Skin of body (tissue), 2 donors: Measurements from ENCODE around the gene PTPRN2. TPM values are rescaled to one million over a fixed set of nuclear protein-coding genes. Genes with fewer than 3 reads are reported as not detected.
"Not testable (repeated sequence)": the region's sequence is repeated elsewhere in the genome, so short reads cannot be mapped to it uniquely, and the experiment has no call there.

Experiments used
- DNase-seq: peaks from one replicate; lab custom pipeline; 2025; lab: John Stamatoyannopoulos, UW
- total RNA-seq: library from RNA; depleted of rRNA; stranded (reverse); fragments of >200 nt; gene quantifications from one replicate; pipeline ENCODE4 v1.2.3, GENCODE V29; 2014

Gene PTPRN2
- total RNA-seq, 1 donor from 2014 or later = 0.99 TPM

DNA sequence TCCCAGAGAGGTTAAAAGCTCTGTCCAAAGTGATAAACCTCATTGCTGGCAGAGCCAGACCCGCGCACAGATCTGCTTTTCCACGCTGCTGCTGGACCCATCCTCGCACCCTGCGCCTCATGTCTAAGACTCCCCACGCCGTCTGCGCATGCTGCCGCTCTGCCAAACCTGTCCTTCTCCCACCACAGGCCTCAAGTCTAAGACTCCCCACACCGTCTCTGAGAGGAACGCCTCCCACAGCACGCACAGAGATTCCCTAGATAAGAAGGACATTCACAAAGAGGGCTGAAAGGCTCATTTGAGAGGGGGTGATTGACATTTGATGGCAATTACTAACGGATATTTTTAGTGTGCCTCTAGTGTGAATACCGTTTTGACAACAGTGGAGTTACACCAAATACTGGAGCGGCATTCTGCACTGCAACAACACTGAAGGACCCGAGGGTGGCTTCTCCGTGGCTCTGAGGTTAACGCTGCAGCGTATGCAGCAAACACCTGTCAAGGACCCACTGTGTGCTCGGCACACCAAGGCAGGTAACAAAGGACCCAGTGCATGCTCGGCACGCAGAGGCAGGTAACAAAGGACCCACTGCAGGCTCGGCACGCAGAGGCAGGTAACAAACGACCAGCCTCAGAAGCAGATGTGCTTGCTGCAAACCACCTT, 1019.4 kb downstream of the PTPRN2 start:
- DNase-seq = no peak

DNA sequence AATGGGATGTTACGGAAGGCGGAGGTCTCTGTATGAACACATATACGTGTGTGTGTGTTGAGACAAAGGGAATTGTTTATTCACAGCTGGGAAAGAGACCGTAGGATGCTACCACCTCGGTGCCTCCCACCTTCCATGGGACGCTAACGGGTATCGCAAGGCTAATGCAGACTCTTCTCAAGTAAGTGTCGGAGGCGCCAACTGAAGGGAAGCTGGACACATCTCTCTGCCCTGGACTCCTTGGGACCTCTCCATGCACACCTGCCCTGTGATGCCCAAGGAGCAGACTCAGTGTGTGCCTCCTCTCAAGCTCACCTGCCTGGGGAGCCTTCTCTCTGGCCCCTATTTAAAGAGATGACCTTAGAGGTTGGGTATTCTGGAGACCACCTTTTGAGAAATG, 1020.0 kb downstream of the PTPRN2 start:
- no peak for DNase-seq

- DNase-seq = no peak
Observed at GRCh38 chr7:157566631-157567006, 1021.0 kb downstream of the PTPRN2 start.

DNA sequence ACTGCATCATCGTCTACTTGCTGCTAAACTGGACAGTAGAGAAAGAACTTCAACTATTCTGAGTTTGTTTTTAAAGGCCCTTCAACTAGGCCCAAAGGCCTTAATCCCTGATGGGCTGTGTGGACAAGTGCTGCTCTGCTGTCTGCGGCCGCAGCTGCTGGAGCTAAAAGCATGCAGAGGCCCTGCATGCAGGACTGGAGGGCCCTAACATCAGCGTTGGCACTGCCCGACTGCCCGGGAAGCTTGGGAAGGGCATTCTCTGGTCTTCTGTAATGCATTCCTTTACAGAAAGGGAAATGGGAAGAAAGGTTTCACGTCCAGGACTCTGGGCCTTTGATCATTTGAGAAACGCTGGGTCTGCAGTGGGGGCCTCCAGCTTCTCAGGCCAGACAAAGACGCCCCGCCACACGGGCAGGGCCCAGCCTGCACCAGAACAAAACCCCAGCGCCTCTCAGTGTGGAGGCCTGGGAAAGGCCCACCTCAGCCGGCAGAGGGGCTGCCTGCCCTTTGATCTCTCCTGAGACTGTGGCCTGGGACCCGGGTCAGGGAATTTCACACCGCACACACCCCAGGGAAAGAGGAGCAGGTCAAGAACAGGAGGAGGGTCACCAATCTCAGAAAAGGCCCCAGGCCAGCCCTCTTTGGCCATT, 1021.5 kb downstream of the PTPRN2 start:
- DNase-seq = no peak

- no peak for DNase-seq
Observed at GRCh38 chr7:157565201-157565626, 1022.4 kb downstream of the PTPRN2 start.

GRCh38 chr7:157564517-157565177, 1023.0 kb downstream of the PTPRN2 start:
- DNase-seq = no peak

DNA sequence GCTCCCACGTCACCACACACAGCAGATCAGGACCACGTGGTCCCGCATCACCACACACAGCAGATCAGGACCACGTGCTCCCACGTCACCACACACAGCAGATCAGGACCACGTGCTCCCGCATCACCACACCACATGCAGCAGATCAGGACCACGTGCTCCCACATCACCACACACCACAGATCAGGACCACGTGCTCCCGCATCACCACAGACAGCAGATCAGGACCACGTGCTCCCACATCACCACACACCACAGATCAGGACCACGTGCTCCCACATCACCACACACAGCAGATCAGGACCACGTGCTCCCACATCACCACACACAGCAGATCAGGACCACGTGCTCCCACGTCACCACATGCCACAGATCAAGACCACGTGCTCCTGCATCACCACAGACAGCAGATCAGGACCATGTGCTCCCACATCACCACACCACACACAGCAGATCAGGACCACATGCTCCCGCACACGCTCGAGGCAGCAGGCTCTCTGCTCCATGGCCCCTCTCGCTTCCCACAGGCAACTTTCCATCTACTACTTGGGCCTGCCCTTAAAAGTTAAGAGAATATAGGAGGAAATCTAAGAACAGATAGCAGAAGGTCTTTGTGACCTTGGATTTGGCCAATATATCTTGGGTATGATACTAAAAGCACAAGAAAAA, 1024.0 kb downstream of the PTPRN2 start:
- not testable (repeated sequence) for DNase-seq

- not testable (repeated sequence) for DNase-seq
Observed at GRCh38 chr7:157562522-157563398, 1024.9 kb downstream of the PTPRN2 start.

DNA sequence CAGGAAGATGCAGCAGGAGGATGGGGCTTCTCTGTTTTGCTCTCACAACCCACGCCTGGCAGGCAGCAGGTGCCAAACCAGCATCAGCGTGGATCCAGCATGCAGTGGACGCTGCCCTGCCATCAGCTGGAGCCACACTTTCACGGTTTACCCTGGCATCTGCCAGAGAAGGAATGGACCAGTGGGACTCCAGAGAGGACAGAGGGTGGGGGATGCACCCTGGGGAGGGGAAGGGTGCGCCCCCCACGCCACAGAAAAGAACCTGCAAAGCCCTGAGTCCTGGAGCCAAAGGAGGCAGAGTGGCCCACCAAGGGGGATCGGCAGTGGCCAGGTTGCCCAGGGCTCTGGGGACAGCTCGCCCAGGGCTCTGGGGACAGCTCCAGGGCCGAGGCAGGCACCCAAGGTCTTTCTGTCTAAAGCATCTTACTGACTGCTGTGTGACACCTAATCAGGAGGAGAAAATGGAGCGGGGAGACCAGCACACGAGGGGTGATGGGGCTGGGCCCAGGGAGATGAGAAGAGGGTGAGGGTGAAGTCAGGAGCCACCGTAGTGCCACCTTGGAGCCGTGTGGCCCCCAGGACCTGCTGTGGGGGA, 1025.7 kb downstream of the PTPRN2 start:
- DNase-seq = no peak

DNA sequence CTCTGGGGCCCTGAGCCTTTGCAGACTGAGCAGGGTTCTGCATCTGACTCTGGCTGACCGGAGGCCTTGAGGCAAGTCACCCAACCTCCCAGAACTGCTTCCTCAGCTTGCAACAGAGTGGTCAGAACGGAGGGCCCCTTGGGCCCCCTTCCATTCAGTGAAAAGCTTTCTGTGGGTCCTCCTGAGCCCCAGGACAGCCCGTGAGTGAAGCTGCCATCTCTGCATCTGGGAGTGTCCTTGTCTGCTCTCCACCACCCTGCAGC, 1026.2 kb downstream of the PTPRN2 start:
- DNase-seq = no peak

- DNase-seq = no peak
Observed at GRCh38 chr7:157560710-157561522, 1026.7 kb downstream of the PTPRN2 start.

DNA sequence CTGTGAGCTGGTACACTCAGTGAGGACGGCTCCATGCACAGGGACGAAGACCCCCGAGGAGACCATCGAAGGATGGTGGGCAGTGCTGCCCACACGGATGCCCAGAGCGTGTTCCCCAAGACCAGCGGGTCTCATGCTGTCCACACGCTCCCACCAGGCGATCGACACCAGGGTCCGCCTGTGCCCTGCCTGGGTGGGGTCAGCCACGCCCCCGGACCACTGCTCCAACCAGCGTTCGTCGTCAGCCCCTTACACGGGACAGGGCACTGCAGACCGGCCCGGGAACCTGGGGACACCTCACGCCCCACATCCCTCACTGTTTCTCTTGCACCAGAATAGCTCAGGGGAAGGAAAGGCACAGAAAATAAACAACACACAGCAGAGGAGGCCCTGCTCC, 1027.4 kb downstream of the PTPRN2 start:
- no peak for DNase-seq

GRCh38 chr7:157559596-157560257, 1027.9 kb downstream of the PTPRN2 start:
- DNase-seq = no peak

- no peak for DNase-seq
Observed at GRCh38 chr7:157558875-157559595, 1028.6 kb downstream of the PTPRN2 start.

DNA sequence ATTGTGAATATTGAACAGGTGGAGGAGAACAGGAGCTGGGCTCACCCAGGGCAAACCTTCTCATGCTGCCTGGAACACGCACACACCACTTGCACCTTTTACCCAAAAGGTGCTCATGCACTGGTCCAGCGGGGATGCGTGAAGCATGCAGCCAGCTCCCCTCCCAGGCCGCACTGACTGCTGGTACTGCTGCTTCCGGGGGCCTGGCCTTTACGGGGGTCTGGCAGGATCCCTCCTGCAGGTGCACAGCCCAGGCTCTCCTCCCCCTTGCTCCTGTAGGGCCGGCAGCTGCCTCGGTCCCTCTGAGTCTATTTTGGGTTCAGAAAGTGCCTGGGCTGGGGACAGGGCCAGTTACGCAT, 1029.1 kb downstream of the PTPRN2 start:
- no peak for DNase-seq

GRCh38 chr7:157558061-157558460, 1029.6 kb downstream of the PTPRN2 start:
- no peak for DNase-seq

- DNase-seq = no peak
Observed at GRCh38 chr7:157557263-157557662, 1030.4 kb downstream of the PTPRN2 start.

DNA sequence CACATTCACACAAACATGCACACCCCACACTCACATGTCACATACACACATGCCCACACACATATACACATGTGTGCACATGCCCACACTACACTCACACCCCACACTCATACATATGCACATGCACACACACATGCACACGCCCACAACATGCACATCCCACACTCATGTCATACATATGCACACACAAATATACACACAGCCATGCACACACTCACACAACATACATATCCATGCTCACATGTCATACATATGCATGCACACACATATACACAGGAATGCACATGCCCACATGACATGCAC, 1031.0 kb downstream of the PTPRN2 start:
- no peak for DNase-seq

DNA sequence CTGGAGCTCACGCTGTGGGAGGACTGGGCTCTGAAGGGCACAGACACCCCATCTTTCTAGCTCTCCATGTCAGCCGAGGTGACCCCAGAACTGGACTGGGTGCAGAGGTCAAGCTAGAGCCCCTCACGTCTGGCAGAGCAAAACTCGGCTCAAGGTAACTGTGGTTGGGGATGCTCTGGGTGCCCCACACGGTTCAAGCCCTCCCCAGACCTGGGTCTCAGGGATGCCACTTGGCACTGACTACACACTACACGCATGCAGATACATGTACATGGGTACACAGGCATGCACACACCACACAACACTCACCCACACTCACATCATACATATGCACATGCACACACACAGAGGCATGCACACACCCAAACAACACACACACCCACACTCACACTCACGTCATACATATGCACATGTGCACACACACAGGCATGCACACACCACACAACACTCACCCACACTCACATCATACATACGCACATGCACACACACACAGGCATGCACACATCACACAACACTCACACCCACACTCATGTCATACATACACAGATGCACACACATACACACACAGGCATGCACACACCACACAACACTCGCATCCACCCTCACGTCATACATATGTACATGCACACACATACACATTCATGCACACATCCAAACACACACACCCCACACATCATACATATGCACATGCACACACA, 1031.5 kb downstream of the PTPRN2 start:
- DNase-seq = no peak
